ENCODE data around the gene PRR18.
A peak's percentile ranks its signal among the peaks of the same experiment; 100 is the strongest.
"Not testable (repeated sequence)": the region's sequence is repeated elsewhere in the genome, so short reads cannot be mapped to it uniquely, and the experiment has no call there.

Gene PRR18, protein sequence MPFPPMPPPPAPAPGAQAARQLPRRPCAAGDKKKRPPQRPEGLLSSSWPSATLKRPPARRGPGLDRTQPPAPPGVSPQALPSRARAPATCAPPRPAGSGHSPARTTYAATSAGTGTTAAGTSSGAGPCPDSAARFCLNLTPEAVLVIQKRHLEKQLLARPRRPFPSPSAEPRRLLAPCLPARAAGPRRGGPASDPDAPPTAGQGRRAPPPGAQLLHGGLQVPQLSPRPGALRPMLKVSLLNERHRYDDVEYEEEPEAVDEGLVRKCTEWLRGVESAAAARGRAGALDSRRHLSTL

GRCh38 chr6:166308033-166308768, at the start of gene PRR18:
Gene PRR18, minus strand, starts transcription at chr6:166308392. Its CDS starts 250 bp downstream, at chr6:166308142.
- no peak for DNase-seq (ENCODE audit: low read depth)

DNA sequence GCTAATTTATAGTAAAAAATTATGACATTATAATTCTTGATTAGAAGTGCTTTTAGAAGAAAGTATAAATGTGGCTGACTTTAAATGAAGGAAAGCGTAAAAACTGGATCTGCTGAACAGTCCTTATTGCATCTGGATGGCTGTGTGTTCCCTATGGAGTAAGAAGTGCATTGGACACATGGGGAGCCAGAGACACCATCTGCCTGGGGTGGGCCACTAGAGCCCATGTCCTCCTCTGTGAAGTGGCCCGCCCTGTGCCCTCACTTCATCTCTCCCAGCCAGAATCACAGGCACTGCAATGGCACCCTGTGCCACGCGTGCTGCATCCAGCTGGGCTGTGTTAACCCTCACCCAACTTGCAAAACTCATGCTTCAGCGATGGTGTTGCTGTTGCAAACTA, 47.4 kb upstream of the PRR18 start:
- DNase-seq (ENCODE audit: low read depth) = no peak

DNA sequence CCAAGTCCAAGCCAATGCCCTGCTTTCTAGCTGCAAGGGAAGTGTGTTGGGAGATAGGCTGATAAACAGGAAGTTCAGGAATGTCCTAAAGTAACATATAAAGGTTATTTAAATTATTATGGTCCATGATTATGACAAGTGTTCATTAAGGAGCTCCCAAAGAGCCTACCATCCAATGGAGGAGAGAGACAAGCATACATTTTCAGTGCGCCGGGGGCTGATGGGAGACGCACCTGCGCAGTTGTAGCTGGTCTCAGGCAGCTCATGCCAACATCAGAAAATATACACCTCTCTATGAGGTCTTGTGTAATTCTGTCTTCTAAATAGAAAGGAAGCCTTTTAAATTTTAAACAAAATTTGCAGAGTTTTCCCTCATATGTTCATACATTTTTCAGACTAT, 46.8 kb upstream of the PRR18 start:
- DNase-seq (ENCODE audit: low read depth) = no peak

GRCh38 chr6:166354143-166354542, 46.0 kb upstream of the PRR18 start:
- no peak for DNase-seq (ENCODE audit: low read depth)

DNA sequence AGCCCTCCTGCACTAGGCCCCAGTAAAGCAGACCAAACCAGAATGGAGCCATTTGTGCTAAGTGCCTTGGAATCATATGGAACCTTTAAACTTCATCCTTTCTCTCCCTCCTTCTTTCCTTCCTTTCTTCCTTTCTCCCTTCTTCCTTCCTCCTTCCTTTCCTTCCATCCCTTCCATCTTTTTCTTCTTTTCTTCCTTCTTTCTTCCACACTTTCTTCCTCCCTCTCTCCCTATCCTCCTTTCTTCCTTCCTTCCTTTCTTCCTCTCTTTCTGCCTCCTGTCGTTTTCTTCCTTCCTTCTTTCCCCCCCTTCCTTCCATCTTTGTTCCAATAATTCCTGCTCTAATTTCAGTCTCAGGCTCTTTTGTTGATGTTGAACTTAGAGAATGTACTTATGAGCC, 45.3 kb upstream of the PRR18 start:
- no peak for DNase-seq (ENCODE audit: low read depth)

GRCh38 chr6:166352923-166353322, 44.7 kb upstream of the PRR18 start:
- DNase-seq (ENCODE audit: low read depth) = no peak

DNA sequence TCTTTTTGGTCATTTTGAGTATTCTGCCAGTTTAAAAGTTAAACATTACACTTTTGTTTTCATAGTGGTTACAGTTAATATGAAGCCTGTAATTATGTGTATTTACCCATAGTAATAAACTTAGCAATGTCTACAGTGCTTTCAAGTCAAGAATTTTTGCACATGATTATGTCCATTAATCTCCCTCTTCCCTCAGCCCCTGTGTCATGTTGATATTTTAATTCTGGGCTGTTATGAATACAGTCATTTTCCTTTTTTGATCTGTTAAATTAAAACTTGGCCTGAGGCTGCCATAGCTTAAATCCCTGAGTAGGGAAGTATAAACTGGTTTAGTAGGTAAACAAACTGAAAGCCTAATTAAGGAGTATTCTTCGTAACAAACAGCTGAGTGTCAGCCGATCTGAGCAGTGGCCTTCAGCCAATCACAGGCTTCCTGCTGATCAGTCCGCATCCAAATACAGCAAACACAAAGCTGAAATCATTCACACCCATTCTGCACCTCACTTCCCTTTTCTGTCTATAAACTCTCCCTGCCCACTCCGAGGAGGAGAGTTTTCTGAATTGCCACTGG, 43.6 kb upstream of the PRR18 start:
- DNase-seq (ENCODE audit: low read depth) = peak; percentile 18

DNA sequence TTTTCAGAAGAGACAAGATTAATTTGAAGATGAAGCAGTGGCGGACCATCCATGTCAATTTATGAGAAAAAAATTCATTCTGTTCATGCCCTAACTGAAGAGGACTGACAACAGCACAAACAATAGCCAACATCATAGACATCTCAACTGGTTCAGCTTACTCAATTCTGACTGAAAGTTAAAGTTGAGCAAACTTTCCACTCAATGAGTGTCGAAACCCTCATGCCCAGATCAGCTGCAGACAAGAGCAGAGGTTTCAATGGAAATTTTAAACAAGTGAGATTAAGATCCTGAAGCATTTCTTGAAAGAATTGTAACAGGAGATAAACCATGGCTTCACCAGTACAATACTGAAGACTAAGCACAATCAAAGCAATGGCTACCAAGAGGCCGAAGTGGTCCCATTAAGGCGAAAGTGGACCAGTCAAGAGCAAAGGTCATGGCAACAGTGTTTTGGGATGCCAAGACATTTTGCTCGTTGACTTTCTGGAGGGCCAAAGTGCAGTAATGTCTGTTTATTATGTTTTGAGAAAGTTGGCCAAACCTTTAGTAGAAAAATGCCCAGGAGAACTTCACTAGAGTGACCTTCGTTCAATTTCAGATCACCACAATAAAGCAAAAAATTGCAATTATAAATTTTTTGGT, 40.2 kb upstream of the PRR18 start:
- DNase-seq (ENCODE audit: low read depth) = no peak

GRCh38 chr6:166346965-166347364, 38.8 kb upstream of the PRR18 start:
- DNase-seq (ENCODE audit: low read depth) = no peak

DNA sequence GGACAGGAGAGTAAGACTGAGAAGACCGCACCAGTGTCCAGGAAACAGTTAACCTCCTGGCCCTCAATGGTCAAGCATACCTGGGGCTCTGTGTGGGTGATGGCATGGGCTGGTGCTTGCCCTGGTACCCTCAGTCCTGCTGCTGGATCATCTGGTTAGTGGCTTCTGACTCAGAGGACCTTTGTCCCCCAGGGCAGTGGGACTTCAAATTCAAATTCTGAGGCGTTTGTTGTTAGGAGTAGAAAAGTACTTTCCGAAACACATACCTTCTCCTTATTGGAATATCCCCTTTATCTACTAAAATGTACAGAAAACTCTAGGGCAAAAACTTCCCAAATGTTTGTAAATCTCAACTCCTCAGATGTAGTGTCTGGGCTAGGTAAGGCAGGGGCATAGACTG, 38.3 kb upstream of the PRR18 start:
- no peak for DNase-seq (ENCODE audit: low read depth)

- not testable (repeated sequence) for DNase-seq (ENCODE audit: low read depth)
These were observed 37.5 kb upstream of the PRR18 start for GRCh38 chr6:166345672-166346071.

DNA sequence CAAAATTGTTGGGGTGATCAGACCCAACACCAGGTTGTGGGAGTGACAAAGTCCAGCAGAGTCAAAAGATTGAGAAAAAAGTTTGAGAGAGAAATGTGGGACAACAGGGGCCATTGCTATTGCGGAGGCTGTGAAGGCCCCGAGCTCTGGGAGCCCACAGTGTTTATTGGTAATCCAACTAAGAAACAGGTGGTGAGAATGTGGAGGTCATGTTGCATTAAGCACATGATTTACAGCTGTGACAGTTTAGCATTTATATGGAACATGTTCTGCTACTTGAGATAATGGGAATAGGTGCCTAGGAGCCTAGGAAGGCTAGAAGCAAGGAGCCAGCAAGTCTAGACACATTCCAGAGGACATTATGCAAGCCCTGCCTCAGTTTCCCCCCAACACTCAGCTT, 36.7 kb upstream of the PRR18 start:
- not testable (repeated sequence) for DNase-seq (ENCODE audit: low read depth)

GRCh38 chr6:166344240-166344639, 36.0 kb upstream of the PRR18 start:
- DNase-seq (ENCODE audit: low read depth) = peak; percentile 74

GRCh38 chr6:166343150-166343487, 34.9 kb upstream of the PRR18 start:
- no peak for DNase-seq (ENCODE audit: low read depth)

- peak; percentile 66 for DNase-seq (ENCODE audit: low read depth)
These were observed 34.4 kb upstream of the PRR18 start, which contains the start of gene SFT2D1 for GRCh38 chr6:166342349-166343149. Gene SFT2D1, minus strand, starts transcription at chr6:166342545. Its CDS starts 64 bp downstream, at chr6:166342481.

- no peak for DNase-seq (ENCODE audit: low read depth)
These were observed 33.8 kb upstream of the PRR18 start for GRCh38 chr6:166341977-166342348.

GRCh38 chr6:166341464-166341863, 33.3 kb upstream of the PRR18 start:
- DNase-seq (ENCODE audit: low read depth) = no peak

DNA sequence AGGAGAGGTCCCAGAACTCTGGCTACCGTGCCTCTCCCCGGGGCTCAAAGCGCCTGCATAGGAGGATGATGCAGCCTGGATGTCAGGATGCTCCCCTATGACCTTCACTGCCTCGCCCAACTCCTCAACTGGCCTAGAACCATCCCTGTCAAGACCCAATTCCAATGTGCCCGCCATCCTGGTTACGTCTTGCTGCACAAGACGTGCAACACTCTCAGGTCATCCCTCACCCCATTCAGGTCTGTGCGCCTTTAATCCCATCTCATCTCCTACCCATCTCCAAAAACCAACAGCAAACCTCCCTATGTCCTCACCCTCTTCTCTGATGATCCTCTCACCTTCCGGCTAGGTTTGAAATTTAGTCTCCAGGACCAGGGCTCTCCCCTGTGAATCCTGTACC, 30.7 kb upstream of the PRR18 start:
- DNase-seq (ENCODE audit: low read depth) = no peak

DNA sequence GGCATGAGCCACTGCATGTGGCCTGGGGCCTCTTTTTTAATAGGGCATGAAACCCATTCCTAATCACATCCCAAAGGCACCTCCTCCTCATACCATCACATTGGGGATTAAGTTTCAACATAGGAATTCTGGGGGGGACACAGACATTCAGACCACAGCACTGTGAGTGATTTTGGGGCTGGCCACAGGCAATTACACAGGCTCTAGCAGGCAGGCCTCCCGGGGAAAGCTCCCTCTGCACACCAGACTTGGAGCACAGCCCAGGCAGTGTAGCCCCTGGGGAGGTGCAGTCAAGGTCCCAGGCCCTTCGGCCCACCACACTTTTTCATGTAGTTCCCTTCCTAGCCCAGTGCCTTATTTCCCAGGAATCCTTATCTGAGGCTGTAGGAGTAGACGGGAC, 28.7 kb upstream of the PRR18 start:
- peak; percentile 32 for DNase-seq (ENCODE audit: low read depth)

DNA sequence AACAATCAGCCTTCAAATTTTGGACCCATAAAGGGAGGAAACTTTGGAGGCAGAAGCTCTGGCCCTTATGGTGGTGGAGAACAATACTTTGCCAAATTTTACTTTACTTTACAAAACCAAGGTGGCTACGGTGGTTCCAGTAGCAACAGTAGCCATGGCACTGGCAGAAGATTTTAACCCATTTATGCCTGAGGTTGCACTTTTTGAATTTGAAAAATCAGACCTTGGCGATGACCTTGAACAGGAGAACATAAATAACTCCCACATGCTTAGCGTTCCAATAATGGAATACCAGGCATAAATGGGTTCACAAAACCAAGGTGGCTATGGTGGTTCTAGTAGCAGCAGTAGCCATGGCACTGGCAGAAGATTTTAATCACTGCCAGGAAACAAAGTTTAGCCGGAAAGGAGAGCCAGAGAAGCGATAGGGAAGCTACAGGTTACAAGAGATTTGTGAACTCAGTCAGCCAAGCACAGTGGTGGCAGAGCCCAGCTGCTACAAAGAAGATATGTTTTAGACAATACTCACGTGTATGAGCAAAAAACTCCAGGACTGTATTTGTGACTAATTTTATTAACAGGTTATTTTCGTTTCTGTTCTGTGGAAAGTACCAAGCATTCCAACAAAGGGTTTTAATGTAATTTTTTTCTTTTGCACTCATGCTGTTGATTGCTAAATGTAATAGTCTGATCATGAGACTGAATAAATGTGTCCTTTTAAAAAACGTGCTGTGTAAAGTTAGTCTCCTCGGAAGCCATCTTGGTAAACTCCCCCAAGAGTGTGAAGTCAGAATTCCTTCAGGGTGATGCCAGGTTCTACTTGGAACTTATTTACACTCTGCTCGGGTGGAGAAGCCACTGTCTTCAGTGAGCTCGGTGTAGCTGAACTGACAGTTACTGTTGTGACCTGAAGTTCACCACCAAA, 27.4 kb upstream of the PRR18 start:
- DNase-seq (ENCODE audit: low read depth) = no peak

DNA sequence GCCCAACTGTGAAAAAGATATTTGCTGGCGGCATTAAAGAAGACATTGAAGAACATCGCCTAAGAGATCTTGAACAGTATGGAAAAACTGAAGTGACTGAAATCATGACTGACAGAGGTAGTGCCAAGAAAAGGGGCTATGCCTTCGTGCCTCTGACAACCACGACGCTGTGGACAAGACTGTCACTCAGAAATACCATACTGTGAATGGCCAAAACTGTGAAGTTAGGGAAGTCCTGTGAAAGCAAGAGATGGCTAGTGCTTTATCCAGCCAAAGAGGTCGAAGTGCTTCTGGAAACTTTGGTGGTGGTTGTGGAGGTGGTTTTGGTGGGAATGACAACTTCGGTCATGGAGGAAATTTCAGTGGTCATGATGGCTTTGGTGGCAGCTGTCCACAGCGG, 26.7 kb upstream of the PRR18 start:
- DNase-seq (ENCODE audit: low read depth) = no peak

Measured in amniotic epithelial cell (primary cell).